A549 treated with DMSO at 1 μM for 4 hours (cell line): Measurements from ENCODE around the gene ZNF569. TPM values are rescaled to one million over a fixed set of nuclear protein-coding genes. Genes with fewer than 3 reads are reported as not detected.

Experiments used
- total RNA-seq: library from RNA; stranded (reverse); fragments of 200-300 nt; extraction: Qiagen RNA extraction; gene quantifications from 5 replicates; pipeline ENCODE4 v1.2.3, GENCODE V29; 2022; ENCODE audit warnings: low read depth

The ZNF569 gene
- total RNA-seq: 3.7 to 5.8 TPM (median 5.0 TPM) in 5 replicates

DNA sequence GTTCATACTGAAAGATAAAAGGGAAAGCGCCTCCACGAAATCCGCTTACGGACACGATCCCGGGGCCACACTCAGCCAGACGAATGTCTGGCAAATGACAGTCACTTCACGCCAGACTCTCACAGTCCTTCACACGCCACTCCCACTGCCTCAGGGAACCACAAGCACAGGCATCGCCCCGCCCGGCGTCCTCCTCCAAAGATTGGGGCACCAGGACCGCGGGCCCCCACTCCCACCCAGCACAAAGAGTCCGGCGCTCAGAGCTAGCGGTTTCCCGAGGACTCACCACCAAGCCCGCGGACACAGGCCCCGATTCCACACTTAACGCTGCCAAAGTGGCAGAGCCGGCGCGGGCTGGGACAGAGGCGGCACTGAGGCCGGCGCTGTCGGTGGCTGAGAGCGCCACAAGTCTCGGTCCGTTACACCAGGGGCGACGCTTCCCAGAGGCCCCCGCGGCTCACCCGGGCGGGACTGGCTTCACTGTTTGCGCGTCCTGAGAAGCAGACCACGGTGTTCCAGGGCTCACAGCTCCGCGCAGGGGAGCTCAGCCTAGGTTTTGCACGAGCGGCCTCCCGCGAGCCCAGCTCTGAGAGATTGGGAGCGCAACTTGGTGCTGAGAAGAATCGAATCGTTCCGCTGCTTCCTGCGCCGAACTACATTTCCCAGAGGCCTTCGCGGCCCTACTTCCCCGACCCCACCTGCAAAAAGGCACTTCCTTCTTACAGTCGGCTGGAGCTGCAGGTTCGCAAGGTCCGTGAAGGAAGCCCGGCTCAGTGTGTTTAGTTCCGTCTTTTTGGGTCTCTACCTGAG lies at the start of gene ZNF569:
Gene ZNF569 (minus strand): TSS at position 647 of the 810 bp plus-strand sequence. CDS start 22,523 bp downstream, outside the sequence.

DNA sequence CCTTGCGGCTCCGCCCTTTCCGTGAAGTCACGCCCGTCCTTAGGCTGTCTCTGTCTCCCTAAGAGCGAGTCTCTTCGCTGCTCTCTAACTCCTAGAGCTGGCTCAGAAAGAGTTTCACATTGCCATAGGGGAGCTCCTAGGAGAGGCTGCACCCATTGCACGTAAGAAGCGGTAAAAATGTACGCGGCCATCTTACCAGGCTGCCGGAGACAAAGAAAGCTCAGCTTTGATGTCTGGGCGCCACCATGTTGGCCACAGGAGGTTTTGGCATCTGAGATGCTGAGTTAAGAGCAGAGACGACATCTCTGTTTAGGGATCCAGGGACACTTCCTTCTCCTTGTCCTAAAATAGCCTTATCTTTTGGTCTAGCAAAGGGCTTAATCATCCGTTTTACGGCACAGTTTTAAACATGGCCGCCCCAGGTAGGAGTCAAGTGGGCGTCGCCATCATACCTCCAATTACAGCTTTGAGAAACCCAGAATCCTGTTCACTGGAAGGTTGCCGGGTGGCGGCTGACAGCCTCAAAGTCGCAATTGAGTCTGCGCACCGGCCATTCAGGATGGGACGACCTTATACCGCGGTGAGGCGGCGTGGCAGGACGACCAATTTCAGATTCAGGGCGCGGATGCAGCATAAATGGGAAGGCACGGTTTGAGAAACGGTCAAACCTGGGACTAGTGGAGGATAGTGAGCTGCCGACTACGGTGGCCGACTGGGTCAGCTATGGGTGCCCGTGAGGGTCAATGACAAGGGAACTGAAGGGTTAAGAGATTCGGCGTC lies 39.3 kb upstream of the ZNF569 start, which contains the start of gene ZNF793:
Gene ZNF793 (plus strand): TSS at position 553 of the 780 bp plus-strand sequence. CDS start 16,501 bp downstream, outside the sequence.

DNA sequence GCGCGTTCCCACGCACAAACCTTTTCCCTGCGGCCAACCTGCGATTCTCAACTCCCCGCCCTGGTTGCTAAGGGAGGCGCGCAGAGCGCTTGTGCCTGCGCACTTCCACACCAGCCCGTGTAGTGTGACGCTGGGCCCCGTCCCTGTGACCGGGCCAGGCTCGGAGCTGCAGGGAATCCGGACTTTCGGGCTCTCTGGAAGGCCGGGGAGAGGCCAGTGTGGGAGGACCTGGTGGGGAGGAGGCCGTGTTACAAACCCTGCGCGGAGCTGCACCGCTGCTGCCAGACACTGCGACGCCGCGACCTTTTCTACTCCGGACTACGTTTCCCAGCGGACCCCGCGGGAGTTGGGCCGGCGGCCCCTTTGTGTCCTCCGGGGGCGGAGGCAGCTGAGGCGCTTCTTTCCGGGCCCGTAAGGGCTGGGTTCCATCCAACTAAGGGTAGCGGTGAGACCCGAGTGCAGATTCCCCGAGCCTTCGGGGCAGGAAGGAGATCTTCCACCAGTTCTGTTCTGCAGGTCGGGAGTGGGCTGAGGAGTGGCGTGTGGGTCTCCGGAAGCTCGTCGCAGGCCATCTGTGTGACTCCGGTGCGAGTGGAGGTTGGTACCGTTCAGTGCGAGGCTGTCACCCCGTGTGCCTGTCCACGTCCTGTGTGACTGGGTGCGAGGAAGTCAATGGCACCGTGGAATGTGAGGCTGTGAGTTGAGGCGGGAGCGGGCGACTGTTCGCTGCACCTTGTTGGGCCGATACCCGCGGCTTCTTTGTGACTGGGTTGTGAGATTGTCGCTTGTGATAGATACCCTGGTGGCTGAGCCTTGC lies 1.9 kb upstream of the ZNF569 start, which contains the start of gene ZNF570:
Gene ZNF570 (plus strand): TSS at position 396 of the 817 bp plus-strand sequence. CDS start 999 bp downstream, outside the sequence.

DNA sequence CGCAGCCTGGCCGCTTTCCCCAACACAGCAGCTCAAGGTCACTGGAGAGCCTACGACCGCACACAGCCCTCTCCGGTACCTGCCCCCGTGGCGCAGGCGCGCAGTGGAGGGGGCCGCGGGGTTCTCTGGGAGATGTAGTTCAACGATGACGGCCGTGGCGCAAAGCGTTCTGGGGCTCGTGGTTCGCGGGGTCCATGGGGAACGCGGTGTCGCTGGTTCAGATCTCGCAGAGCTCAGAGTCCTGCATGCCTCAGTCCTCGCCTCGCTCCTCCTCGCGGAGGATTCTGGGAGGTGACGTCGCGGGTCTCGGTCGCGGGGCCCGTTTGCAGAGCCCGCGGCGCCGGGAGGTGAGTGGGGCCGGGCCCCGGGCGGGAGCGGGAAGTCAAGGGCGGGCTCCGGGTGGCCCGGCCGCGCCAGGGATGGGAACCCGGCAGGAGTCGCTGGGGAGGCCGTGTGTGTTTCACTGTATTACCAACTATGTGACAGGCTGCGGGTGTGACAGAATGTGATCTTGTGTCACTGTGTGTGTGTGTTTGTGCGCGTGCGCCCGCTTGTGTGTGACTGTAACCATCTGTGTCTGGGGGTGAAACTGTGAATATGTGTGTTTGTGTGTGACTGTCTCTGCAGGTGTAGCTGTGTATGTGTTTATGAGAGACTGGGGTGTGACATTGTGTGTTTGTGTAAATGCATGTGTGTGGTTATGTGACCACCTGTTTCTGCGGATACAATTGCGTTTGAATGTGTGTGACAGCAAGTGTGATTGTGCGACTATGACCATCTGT lies 96.2 kb downstream of the ZNF569 start, which contains the start of gene ZNF527:
Gene ZNF527 (plus strand): TSS at position 220 of the 782 bp plus-strand sequence. CDS start 3,100 bp downstream, outside the sequence.

Other genes starting within 250 kb of the ZNF569 start
- gene ZNF383, start 249.2 kb downstream of the ZNF569 start, total RNA-seq: 6.9 to 8.6 TPM (median 7.6 TPM) in 5 replicates
- 2.7 to 5.1 TPM (median 3.6 TPM) in 5 replicates for gene ZNF527, start 96.3 kb downstream of the ZNF569 start, total RNA-seq
- 2.6 to 4.2 TPM (median 4.0 TPM) in 5 replicates for gene ZNF570, start 1.9 kb upstream of the ZNF569 start, total RNA-seq
- 0.03 TPM in 1 of 5 replicates, not detected in the others for gene ZNF793, start 39.5 kb upstream of the ZNF569 start, total RNA-seq
- 0.72 to 1.1 TPM (median 0.99 TPM) in 5 replicates for gene ZNF571, start 127.3 kb upstream of the ZNF569 start, total RNA-seq
- 0.07 TPM in 2 of 5 replicates, not detected in the others for gene ZNF540, start 127.4 kb upstream of the ZNF569 start, total RNA-seq
- 6.5 to 9.2 TPM (median 8.1 TPM) in 5 replicates for gene ZFP30, start 188.0 kb upstream of the ZNF569 start, total RNA-seq